ENCODE results near the gene SLC37A4. TPM values are rescaled to one million over a fixed set of nuclear protein-coding genes. Genes with fewer than 3 reads are reported as not detected.

Gene SLC37A4
- polyA plus RNA-seq, 1 of the 3 experiments (the other 2 are of a cell fraction) = 21.8 TPM

- ChIA-PET CTCF (interaction anchor here (0.7 to 1.4 kb wide), 2 partner anchors 9 to 16 kb away, joined by 3 to 5 read pairs; no protein-coding TSS in a partner anchor), POLR2A (interaction anchor here (1.2 to 3.1 kb wide), 2 partner anchors 8 to 9 kb away, joined by 4 to 12 read pairs; no protein-coding TSS in a partner anchor)
- 96% methylated on average over 6 of the region's 6 CpGs for WGBS (ENCODE audit: low lambda C conversion rate)
- H3K9me2 ChIP-seq = no peaks in the 10 kb centered on the region
- no peak overlapping the region for H2AFZ ChIP-seq (ENCODE audit: low read depth)
- H3K4me1 ChIP-seq (ENCODE audit: control insufficient read depth in 1 of 2, insufficient read depth in 2 of 2, low read depth in 1 of 2, low read length in 1 of 2) = no peaks in the 10 kb centered on the region
- no peak for DNase-seq
- no peak overlapping the region for H3K9ac ChIP-seq
- TF ChIP-seq REST (IDR thresholded peaks at IDR 0.05; ENCODE audit: low read depth, low read length) = no peak
- no peak for TF ChIP-seq ELF1 (IDR thresholded peaks at IDR 0.05)
- no peak for TF ChIP-seq NRF1 (IDR thresholded peaks at IDR 0.05; ENCODE audit: low read depth, low read length)
- TF ChIP-seq ZBTB33 (IDR thresholded peaks at IDR 0.05; ENCODE audit: borderline replicate concordance, low read depth) = no peak
- no peak for TF ChIP-seq NFIC (IDR thresholded peaks at IDR 0.05; ENCODE audit: borderline replicate concordance)
- H3K27ac ChIP-seq (ENCODE audit: low read depth in 2 of 2, low read length in 1 of 2) = no peak overlapping the region
- H4K20me1 ChIP-seq (ENCODE audit: insufficient read depth) = no peaks in the 10 kb centered on the region
- no peaks in the 10 kb centered on the region for H3F3A ChIP-seq (replicated peaks; ENCODE audit: insufficient read depth)
- no peaks in the 10 kb centered on the region for H3K79me2 ChIP-seq (ENCODE audit: insufficient read depth)
- H3K36me3 ChIP-seq (replicated peaks in 1 of 2; ENCODE audit: control insufficient read depth in 1 of 2, insufficient read depth in 2 of 2, low read length in 1 of 2) = peaks cover 12 to 59% of the 10 kb centered on the region in 2 experiments
- H3K4me3 ChIP-seq (ENCODE audit: low read depth in 2 of 2, low read length in 1 of 2) = no peak overlapping the region
- H3K9me3 ChIP-seq = no peaks in the 10 kb centered on the region
- no peaks in the 10 kb centered on the region for H3K27me3 ChIP-seq (ENCODE audit: insufficient read depth)
- no peak overlapping the region for H3K4me2 ChIP-seq
Observed at GRCh38 chr11:119047205-119047604, 16.5 kb upstream of the SLC37A4 start.

- no peaks in the 10 kb centered on the region for H4K20me1 ChIP-seq (ENCODE audit: insufficient read depth)
- no peaks in the 10 kb centered on the region for H3K4me1 ChIP-seq (ENCODE audit: control insufficient read depth in 1 of 2, insufficient read depth in 2 of 2, low read depth in 1 of 2, low read length in 1 of 2)
- TF ChIP-seq ELF1 (IDR thresholded peaks at IDR 0.05) = no peak
- no peaks in the 10 kb centered on the region for H3K27me3 ChIP-seq (ENCODE audit: insufficient read depth)
- H2AFZ ChIP-seq (ENCODE audit: low read depth) = no peak overlapping the region
- H3K9me3 ChIP-seq = no peaks in the 10 kb centered on the region
- ChIA-PET CTCF (interaction anchor here (1.4 kb wide), 1 partner anchor 9 kb away, joined by 5 read pairs; no protein-coding TSS in a partner anchor), POLR2A (interaction anchor here (0.6 to 3.1 kb wide), 3 partner anchors 8 to 75 kb away, joined by 4 to 12 read pairs (median 4); partner anchors contain the start of gene HINFP)
- no peaks in the 10 kb centered on the region for H3K79me2 ChIP-seq (ENCODE audit: insufficient read depth)
- no peak overlapping the region for H3K9ac ChIP-seq
- H3K9me2 ChIP-seq = no peaks in the 10 kb centered on the region
- WGBS (ENCODE audit: low lambda C conversion rate) = 94% methylated on average over 3 of the region's 6 CpGs
- no peaks in the 10 kb centered on the region for H3F3A ChIP-seq (replicated peaks; ENCODE audit: insufficient read depth)
- no peak overlapping the region for H3K4me2 ChIP-seq
- no peak overlapping the region for H3K27ac ChIP-seq (ENCODE audit: low read depth in 2 of 2, low read length in 1 of 2)
- H3K36me3 ChIP-seq (replicated peaks in 1 of 2; ENCODE audit: control insufficient read depth in 1 of 2, insufficient read depth in 2 of 2, low read length in 1 of 2) = peaks cover 12 to 52% of the 10 kb centered on the region in 2 experiments
- DNase-seq = no peak
- no peak overlapping the region for H3K4me3 ChIP-seq (ENCODE audit: low read depth in 2 of 2, low read length in 1 of 2)
Observed at GRCh38 chr11:119046489-119046888, 15.8 kb upstream of the SLC37A4 start.
